GM12872 (cell line): Measurements from ENCODE around the gene NEUROD2.

Experiments used
- CTCF ChIP-seq: IDR thresholded peaks from 3 replicates; pipeline ENCODE4 v1.5.1; 2011; ENCODE audit warnings: low read depth, mild to moderate bottlenecking, low read length, moderate library complexity; ENCODE audit not compliant: insufficient read depth

Gene NEUROD2

GRCh38 chr17:39622380-39623006 lies 14.8 kb upstream of the NEUROD2 start:
- no peak for TF ChIP-seq CTCF

GRCh38 chr17:39621523-39622379 lies 14.0 kb upstream of the NEUROD2 start:
- TF ChIP-seq CTCF: peak; percentile 100

GRCh38 chr17:39619786-39620101 lies 12.0 kb upstream of the NEUROD2 start:
- no peak for TF ChIP-seq CTCF

- TF ChIP-seq CTCF: no peak
These were observed 11.5 kb upstream of the NEUROD2 start for GRCh38 chr17:39618956-39619785.

DNA sequence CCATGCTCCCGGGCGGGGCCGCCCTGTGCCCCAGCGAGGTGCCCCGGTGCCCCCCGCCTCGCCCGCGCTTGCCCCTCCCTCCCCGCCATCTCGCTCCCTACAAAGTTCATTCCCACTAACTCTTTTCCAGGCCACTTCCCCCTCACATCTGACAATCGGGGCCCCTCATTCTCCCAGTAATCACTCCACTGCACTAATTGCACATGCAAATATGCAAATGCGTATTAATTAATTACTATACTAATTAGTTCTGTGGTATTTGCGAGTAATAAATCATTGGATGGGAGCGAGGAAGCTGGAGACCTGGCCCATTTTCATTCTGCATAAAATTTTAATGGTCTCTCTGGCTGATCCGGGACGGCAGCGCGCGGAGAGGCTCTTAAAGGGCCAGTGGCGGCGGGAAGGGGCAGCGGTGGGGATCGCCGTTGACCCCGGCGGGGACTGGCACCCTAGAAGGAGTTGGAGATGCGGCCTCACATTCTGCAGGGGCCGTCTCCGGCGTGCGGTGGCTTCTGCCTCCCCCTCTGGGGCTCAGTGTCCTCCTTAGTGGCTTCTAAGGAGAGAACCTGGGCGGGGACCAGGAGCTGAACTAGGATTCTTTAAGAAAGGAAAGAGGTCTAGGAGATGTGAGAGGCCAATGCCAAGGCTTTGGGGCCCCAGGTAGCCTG lies 10.7 kb upstream of the NEUROD2 start:
- no peak for TF ChIP-seq CTCF

DNA sequence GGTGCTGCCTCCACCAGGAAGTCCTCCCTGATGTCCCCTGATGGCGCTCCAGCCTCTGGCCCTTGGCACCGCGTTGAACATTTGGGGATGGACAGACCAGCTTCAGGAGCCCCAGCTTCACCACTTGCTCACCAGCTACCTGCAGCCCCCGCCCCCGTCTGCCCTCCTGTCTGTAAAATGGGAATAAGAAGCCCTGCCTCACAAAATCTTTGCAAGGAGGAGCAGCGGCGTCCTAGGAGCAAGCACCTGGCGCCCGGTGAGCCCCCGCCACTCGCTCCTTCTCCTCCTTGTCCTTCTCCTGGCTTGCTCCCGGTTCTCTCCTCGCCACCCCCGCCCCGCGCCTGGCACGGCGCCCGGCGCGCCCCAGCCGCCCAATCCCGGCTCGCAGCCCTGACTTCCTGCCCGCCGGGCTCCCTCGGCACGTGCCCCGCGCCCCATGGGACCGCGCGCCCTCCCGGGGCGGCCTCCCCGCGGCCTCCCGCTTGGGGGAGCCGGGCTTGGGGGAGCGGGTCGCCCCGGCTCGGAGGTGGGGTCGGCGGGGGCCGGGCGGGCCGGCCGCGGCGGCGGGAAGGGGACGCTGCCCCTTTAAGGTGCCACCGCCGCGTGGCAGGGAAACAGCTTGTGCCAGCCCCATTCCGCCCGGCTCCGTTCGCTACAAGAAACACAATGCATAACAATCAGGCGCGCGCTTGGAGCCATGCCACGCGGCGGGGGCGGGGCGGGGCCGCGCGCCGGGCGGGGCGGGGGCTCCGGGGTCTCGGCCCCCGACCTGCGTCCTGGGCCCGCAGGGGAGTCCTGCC lies 9.9 kb upstream of the NEUROD2 start:
- no peak for TF ChIP-seq CTCF
